EH (cell line): Measurements from ENCODE around the gene LMO4.

Experiments
- DNase-seq: peaks from one replicate; pipeline ENCODE4 v3.0.0-alpha.2; 2015; ENCODE audit warnings: low read depth

Gene LMO4

DNA sequence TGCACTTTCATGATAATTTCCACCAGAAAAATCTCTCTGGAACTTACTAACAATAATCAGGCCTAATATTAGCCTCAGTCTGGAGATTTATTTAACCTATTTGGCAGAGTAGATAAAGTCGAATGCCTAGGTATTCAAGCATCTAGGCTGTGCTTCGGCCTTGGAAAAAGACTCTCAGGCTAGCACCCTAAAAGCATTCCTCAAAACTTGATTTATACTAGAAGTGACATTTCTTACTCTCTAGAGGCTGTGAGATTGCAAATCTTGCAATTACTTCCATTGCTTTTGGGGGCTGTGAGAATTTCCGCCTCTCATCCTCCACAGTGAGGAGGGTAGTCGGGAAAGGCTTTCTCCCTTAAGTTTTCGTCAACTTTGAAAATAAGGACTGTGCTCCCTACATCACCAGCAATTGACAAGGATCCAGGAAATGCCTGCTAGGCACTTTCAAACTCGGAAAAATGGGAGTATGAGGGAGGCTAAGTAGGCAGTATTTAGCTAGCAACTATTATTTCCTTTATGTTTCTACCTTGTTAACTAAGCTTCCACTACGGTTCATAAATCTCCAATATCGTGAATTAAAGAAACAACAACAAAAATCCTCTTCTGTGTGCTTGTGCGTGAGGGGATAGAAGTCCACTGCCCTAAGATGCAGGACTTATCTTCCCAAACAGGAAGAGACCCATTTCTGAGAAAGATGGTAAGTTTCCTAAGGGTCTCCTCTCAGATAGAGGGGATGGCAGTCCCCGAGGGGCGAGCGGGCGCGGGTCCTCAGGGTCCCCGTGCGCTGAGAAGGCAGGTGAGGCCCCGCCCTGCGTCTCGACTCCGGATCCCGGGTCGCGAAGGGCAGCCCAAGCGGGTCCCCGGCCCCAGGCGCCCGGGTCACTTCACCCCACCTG is 1.1 kb upstream of the LMO4 start:
- no peak for DNase-seq

DNA sequence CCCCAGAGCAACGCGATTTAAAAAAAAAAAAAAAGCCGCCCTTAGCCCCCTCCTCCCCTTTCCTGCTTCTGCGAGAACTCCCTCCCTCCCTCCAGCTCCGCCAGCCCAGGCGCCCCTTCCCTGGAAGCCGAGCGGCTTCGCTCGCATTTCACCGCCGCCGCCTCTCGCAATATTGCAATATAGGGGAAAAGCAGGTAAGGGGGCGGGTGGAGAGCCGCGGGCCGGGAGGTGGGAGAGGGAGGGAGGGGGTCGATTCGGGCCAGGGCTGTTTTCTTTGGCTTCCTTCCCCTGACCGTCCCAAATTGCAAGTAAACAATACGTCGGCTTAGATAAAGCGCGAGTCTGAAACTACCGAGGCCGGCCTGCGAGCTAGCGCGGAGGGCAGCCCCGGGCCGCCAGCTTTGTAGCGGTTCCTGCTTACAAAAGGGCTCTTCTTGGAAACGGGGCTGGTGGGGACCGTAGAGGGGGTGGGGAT is 408 bp downstream of the LMO4 start:
- DNase-seq, result peak; percentile 53

DNA sequence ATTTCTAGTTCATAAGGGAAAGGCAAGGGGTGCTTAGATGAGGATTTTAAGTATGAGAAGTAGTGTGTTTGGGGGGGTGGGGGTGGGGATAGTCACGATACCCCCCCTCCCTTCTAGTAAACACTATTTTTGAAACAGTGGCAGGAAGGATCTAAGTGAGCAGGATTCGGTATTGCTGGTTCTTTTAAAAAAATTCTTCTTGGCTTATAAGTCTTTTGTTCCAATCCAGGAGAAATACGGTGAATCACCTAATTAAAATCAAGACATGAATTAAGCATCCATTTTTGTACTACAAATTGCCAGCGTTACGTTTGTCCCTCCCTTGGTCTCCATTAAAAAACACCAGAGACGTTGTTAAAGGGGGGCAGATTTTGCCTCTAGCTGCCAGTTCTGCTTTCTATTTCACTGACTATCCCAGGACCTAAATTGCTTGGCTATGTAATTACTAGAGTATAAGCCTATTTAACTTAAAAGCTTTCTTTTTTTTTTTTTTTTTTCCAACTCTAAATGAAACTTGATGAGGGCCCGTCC is 911 bp downstream of the LMO4 start:
- peak; percentile 35 for DNase-seq

GRCh38 chr1:87330057-87330884 is 1.6 kb downstream of the LMO4 start:
- peak; percentile 39 for DNase-seq

GRCh38 chr1:87330885-87331364 is 2.2 kb downstream of the LMO4 start:
- no peak for DNase-seq

- DNase-seq, result peak; percentile 58
Measured at GRCh38 chr1:87331365-87332241, 2.9 kb downstream of the LMO4 start.

- DNase-seq, result no peak
Measured at GRCh38 chr1:87333692-87334347, 5.1 kb downstream of the LMO4 start.

DNA sequence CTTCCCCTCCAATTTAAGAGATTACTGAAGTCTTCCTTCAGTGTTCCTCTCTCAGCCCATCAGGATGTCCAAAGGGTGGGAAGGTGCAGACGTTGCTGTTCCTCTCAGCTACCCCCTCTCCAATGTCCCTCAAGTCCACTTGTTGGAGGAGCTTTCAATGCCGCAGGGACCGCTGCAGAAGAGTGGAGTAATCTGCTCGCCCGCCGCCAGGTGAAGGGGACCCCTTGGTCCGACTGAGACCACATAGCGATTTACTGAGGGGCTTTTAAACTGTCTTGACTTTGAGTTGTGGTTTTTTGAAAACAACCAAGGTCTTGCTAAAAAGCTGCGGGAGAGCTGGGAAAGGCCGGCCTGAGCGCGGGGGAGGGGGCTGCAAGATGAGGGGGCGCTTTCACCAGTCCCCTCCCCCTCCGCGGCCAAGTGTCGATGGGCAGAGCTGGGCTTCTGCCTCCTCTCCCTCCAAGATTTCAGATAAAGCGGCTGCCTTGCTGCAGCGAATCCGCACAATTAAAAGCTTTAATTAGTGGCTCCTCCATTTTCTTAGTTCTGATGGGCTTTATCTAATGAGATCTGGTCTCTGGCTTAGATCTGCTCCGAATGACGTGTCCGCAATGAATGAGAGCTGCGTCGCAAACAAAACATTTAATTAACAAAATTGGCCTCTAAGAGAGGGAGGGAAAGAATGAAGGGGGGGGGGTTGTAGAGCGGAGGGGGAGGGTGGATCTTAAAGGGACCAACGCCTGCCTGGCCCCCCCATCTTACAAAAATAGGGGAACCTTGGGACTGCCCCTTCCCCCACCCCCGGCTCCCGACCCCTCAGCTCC is 5.9 kb downstream of the LMO4 start:
- DNase-seq, result peak; percentile 64

- DNase-seq, result peak; percentile 72
Measured at GRCh38 chr1:87335175-87335884, 6.7 kb downstream of the LMO4 start.

GRCh38 chr1:87336623-87337067 is 8.0 kb downstream of the LMO4 start:
- no peak for DNase-seq

- DNase-seq, result no peak
Measured at GRCh38 chr1:87337606-87338005, 8.9 kb downstream of the LMO4 start.

GRCh38 chr1:87338566-87338965 is 9.9 kb downstream of the LMO4 start:
- no peak for DNase-seq

GRCh38 chr1:87344231-87344630 is 15.6 kb downstream of the LMO4 start:
- no peak for DNase-seq

- DNase-seq, result no peak
Measured at GRCh38 chr1:87346130-87346814, 17.6 kb downstream of the LMO4 start.

DNA sequence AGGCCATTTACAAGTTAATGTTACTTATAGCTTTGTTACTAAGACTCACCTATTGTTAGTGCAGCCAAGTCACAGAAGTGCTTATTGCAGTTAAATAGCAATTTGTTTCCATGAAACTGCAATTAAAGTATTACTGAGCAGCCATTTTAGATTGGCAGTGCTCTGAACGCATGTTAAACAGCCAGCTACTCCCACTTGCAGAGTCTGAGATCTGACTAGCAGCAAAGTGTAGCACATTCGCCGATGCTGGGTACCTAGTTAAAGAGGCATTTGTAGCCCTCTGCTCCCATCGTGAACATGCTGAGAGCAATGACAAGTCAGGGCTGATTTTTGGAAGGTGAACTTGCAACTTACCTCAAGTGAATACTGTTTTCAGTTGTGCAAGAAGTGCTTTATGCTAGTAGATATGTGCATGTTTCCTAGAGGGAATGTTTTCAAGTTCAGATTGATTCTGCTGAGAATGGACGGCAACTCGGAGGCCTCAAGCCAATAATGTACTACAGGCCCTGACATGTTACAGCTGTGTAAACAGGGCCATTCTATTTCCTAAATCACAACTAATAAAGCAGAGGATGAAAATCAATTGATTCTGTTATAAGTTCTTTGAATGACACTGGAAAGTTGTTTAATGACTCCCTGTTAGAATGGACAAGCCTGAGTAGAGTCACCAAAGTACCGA is 19.8 kb downstream of the LMO4 start:
- no peak for DNase-seq

- DNase-seq, result no peak
Measured at GRCh38 chr1:87349036-87349435, 20.4 kb downstream of the LMO4 start.

DNA sequence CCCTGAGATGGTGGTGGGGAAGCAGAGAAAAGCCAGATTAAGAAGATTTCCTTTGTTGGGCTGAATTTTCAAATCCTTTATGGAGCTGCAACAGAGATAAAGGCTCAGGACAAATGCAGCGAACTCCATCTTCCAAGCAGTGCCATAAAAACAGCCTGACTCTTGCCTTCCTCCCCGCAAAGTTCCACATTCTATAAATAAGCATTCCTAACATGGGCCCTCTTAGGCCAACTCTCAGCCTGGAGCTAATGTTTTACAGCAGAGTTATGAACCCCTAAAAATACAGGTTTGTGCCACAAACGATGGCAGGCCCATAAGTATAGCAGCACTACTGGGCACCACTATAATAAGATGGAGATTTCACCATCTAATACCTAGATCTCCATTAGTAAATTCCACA is 27.2 kb downstream of the LMO4 start:
- no peak for DNase-seq

GRCh38 chr1:87356591-87356990 is 27.9 kb downstream of the LMO4 start:
- DNase-seq, result no peak
